ENCODE data around the gene NSL1. TPM values are rescaled to one million over a fixed set of nuclear protein-coding genes. Genes with fewer than 3 reads are reported as not detected.

The NSL1 gene
- total RNA-seq, 2 experiments from 2014 or later = 39.8 to 41.8 TPM

- H3K4me1 Mint-ChIP-seq (ENCODE audit: low read depth) = no peaks in the 10 kb centered on the region
- peaks cover 4% of the 10 kb centered on the region for H3K9me3 Mint-ChIP-seq
- ChIA-PET CTCF (interaction anchor here (0.6 kb wide), 1 partner anchor 155 kb away, joined by 4 read pairs; no protein-coding TSS in a partner anchor), POLR2A (interaction anchor here (0.6 kb wide), 1 partner anchor 477 kb away, joined by 5 read pairs; no protein-coding TSS in a partner anchor)
- intact Hi-C loops (cut with micrococcal nuclease) = no loop called here
- H3K4me3 Mint-ChIP-seq = no peak overlapping the region
- H3K36me3 Mint-ChIP-seq = peaks cover 2% of the 10 kb centered on the region
- no peaks in the 10 kb centered on the region for H3K27me3 Mint-ChIP-seq
- no peak overlapping the region for H3K27ac Mint-ChIP-seq
- DNase-seq = no peak
Measured at GRCh38 chr1:212819726-212820125, 28.1 kb upstream of the NSL1 start.

GRCh38 chr1:212816567-212817278, 25.1 kb upstream of the NSL1 start:
- POLR2A ChIA-PET = no interaction called here
- no peak for DNase-seq
- CTCF ChIA-PET = interaction anchor here (1.0 to 2.1 kb wide), 2 partner anchors 178 to 359 kb away, joined by 4 to 7 read pairs; no protein-coding TSS in a partner anchor
- Mint-ChIP-seq H3K27me3 (no peaks in the 10 kb centered on the region), H3K9me3 (no peaks in the 10 kb centered on the region), H3K4me1 (ENCODE audit: low read depth) (no peaks in the 10 kb centered on the region), H3K36me3 (no peaks in the 10 kb centered on the region), H3K4me3 (no peak overlapping the region), H3K27ac (no peak overlapping the region)
- intact Hi-C loops (cut with micrococcal nuclease) = no loop called here

DNA sequence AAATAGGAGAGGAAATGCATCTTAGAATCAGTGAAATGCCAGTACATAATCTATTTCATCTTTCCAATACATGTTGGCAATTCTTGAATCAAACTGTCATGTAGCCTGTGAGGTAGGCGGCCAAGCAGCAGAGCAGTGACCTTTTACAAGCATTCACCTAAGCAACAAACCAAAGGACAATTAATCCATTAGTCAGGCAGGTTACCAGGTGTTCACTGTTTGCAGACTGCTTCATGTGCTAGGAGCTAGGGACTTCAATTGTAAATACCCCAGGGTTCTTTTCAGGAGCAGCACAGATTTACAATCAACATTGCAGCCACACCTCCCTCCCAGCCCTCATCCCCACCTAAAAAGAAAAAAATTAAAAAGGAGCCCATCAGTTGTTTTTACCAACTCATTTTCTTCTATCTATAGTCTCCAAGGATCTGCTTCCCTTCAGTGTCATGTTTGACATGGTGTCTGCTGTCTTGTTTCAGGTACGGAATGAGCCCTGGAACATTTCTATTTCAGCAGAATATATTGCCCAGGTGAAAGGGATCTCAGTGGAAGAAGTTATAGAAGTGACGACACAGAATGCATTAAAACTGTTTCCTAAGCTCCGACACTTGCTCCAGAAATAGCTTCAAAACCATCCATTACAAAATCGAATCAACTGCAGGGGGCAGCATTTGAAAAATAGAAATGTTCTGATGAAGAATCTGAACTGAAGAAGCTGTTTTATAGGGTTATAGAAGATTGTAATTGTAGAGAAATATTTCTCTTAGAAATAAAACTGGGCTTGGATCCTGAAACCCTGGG, 23.2 kb upstream of the NSL1 start:
- Mint-ChIP-seq H3K27me3 (no peaks in the 10 kb centered on the region), H3K36me3 (no peaks in the 10 kb centered on the region), H3K4me3 (no peak overlapping the region), H3K9me3 (no peaks in the 10 kb centered on the region), H3K27ac (no peak overlapping the region), H3K4me1 (ENCODE audit: low read depth) (no peaks in the 10 kb centered on the region)
- POLR2A ChIA-PET = no interaction called here
- intact Hi-C loops (cut with micrococcal nuclease) = loop anchor here (1.0 kb wide), 1 partner anchor 181 kb away; no protein-coding TSS in a partner anchor
- DNase-seq = no peak
- CTCF ChIA-PET = interaction anchor here (0.8 to 2.8 kb wide), 6 partner anchors 12 to 188 kb away, joined by 3 to 37 read pairs (median 5); partner anchors contain the start of gene VASH2

DNA sequence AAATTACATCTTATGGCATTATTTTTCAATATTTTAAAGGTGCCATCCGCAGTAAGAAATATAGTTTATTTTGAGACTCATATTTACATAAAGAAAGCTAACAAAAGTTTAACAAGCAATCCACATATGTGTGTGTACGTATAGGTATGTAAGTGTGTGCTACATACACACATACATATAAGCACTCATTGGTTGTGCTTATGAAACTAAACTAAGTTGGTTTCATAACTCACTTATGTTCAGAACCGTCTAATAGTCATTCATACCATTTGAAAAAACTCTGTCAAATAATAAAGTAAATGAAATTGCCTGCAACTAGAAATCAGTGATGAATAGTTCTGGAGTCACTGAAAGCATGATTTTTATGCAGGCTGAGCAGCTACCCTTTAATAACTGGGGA, 14.2 kb upstream of the NSL1 start:
- intact Hi-C loops (cut with micrococcal nuclease) = no loop called here
- Mint-ChIP-seq H3K4me3 (no peak overlapping the region), H3K4me1 (ENCODE audit: low read depth) (no peaks in the 10 kb centered on the region), H3K9me3 (no peaks in the 10 kb centered on the region), H3K27me3 (no peaks in the 10 kb centered on the region), H3K36me3 (peaks cover 18% of the 10 kb centered on the region), H3K27ac (no peak overlapping the region)
- DNase-seq = no peak
- CTCF ChIA-PET = interaction anchor here (0.6 to 1.9 kb wide), 3 partner anchors 21 to 331 kb away, joined by 3 to 5 read pairs (median 4); no protein-coding TSS in a partner anchor
- POLR2A ChIA-PET = no interaction called here

DNA sequence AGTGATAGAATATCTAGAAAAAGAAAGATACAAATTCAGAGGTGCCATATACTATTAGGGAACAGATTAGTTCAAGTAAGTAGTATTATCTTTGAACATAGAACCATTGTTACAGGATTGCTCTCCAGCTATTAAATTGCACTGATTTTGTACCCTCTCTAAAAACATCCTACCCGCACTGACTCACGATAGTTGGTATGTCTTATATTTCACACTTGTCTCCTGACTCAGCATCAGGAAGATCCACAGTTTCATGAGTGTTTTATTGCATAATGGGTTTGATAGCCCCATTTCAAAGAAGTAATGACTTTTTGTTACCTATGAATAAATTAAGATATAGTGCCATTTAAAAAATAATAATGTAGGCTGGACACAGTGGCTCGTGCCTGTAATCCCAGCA, 6.1 kb upstream of the NSL1 start:
- CTCF ChIA-PET = no interaction called here
- H3K27me3 Mint-ChIP-seq = no peaks in the 10 kb centered on the region
- no peak for DNase-seq
- no peaks in the 10 kb centered on the region for H3K9me3 Mint-ChIP-seq
- peaks cover 14% of the 10 kb centered on the region for H3K4me1 Mint-ChIP-seq (ENCODE audit: low read depth)
- H3K36me3 Mint-ChIP-seq = peaks cover 25% of the 10 kb centered on the region
- no peak overlapping the region for H3K4me3 Mint-ChIP-seq
- POLR2A ChIA-PET = no interaction called here
- H3K27ac Mint-ChIP-seq = no peak overlapping the region
- intact Hi-C loops (cut with micrococcal nuclease) = loop anchor here (10.0 kb wide), 1 partner anchor 763 kb away; the partner anchor contains the start of genes DTL and INTS7

DNA sequence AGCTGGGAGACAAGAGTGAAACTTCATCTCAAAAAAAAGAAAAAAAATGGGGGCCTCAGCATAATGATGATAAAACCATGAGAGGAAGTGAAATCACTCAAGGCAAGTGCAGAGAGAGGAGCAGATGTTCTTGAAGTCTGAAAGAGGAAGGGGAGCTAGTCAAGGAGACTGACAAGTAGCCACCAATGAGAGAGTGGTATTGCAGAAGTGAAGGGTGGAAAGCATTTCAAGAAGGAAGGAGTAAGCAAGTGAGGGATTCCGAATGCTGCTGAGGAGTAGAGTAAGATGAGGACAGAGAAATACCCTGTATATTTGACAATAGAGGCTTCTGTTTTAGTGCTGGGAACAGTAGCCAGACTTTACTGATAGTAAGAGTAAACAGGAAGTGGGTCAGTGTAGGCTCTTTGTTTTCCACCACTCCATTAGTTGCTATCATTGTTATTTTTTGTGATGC, 3.0 kb upstream of the NSL1 start:
- intact Hi-C loops (cut with micrococcal nuclease) = loop anchor here (5.0 to 10.0 kb wide), 2 partner anchors 203 to 760 kb away; partner anchors contain the start of genes DTL and INTS7
- POLR2A ChIA-PET = no interaction called here
- DNase-seq = no peak
- Mint-ChIP-seq H3K27me3 (no peaks in the 10 kb centered on the region), H3K4me1 (ENCODE audit: low read depth) (peaks cover 28% of the 10 kb centered on the region), H3K27ac (peak overlapping the region; percentile 21), H3K4me3 (no peak overlapping the region), H3K36me3 (peaks cover 26% of the 10 kb centered on the region), H3K9me3 (no peaks in the 10 kb centered on the region)
- CTCF ChIA-PET = interaction anchor here (0.9 to 2.4 kb wide), 3 partner anchors 9 to 338 kb away, joined by 3 to 11 read pairs (median 3); no protein-coding TSS in a partner anchor

DNA sequence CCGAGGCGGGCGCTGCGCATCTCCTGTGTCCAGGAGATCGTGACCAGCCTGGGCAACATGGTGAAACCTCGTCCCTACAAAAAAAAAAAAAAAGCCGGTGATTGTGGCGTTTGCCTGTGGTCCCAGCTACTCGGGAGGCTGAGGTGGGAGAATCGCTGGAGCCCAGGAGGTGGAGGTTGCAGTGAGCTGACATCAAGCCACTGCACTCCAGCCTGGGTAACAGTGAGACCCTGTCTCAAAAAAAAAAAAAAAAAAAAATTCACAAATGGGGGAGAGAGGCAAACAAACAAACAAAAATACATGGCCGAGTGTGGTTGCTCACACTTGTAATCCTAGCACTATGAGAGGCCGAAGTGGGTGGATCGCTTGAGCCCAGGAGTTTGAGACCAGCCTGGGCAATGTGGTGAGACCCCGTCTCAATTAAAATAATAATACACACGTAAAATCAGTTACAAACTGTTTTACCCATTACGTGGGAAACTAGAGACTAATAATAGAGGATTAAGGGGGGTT, 875 bp upstream of the NSL1 start:
- intact Hi-C loops (cut with micrococcal nuclease) = loop anchor here (5.0 to 10.0 kb wide), 2 partner anchors 205 to 758 kb away; partner anchors contain the start of genes DTL and INTS7
- no peak for DNase-seq
- H3K4me3 Mint-ChIP-seq = peak overlapping the region; percentile 95
- H3K27ac Mint-ChIP-seq = peak overlapping the region; percentile 82
- CTCF ChIA-PET = interaction anchor here (1.3 to 3.0 kb wide), 5 partner anchors 10 to 315 kb away, joined by 4 to 15 read pairs (median 6); partner anchors contain the start of gene BATF3
- no peaks in the 10 kb centered on the region for H3K27me3 Mint-ChIP-seq
- H3K36me3 Mint-ChIP-seq = peaks cover 16% of the 10 kb centered on the region
- H3K4me1 Mint-ChIP-seq (ENCODE audit: low read depth) = peaks cover 32% of the 10 kb centered on the region
- POLR2A ChIA-PET = interaction anchor here (0.5 to 0.9 kb wide), 4 partner anchors 12 to 65 kb away, joined by 3 to 4 read pairs (median 3); no protein-coding TSS in a partner anchor
- H3K9me3 Mint-ChIP-seq = no peaks in the 10 kb centered on the region

DNA sequence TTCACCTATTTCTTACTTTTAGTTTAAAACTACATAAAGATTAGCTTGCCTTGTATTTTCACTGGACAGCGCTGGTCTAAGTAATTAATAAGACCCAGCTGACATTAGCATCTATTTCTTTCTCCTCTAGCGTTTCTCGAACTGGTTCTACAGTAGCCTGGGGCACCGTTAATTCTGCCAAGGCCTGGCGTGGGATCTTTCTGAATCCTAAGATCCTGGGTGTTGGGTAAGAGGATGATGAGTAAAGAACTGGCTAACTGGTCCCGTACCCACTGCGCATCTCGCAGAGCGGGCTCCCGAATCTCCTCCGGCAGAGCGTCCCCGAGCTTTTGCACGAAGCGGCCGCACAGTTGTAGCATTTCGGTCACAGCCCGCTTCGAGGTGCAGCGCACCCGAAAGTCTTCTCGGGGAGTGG, 309 bp downstream of the NSL1 start:
- peak overlapping the region; percentile 95 for H3K4me3 Mint-ChIP-seq
- ChIA-PET CTCF (interaction anchor here (0.8 to 3.0 kb wide), 13 partner anchors 9 to 336 kb away, joined by 3 to 15 read pairs (median 6); partner anchors contain the start of gene BATF3), POLR2A (interaction anchor here (0.6 to 1.4 kb wide), 7 partner anchors 11 to 325 kb away, joined by 3 to 9 read pairs (median 3); partner anchors contain the start of gene ATF3)
- peaks cover 32% of the 10 kb centered on the region for H3K4me1 Mint-ChIP-seq (ENCODE audit: low read depth)
- peak overlapping the region; percentile 82 for H3K27ac Mint-ChIP-seq
- no peaks in the 10 kb centered on the region for H3K9me3 Mint-ChIP-seq
- no peaks in the 10 kb centered on the region for H3K27me3 Mint-ChIP-seq
- H3K36me3 Mint-ChIP-seq = peaks cover 9% of the 10 kb centered on the region
- DNase-seq = no peak
- intact Hi-C loops (cut with micrococcal nuclease) = loop anchor here (1.0 to 10.0 kb wide), 5 partner anchors 67 to 756 kb away; partner anchors contain the start of genes ANGEL2, ATF3, DTL and FLVCR1

DNA sequence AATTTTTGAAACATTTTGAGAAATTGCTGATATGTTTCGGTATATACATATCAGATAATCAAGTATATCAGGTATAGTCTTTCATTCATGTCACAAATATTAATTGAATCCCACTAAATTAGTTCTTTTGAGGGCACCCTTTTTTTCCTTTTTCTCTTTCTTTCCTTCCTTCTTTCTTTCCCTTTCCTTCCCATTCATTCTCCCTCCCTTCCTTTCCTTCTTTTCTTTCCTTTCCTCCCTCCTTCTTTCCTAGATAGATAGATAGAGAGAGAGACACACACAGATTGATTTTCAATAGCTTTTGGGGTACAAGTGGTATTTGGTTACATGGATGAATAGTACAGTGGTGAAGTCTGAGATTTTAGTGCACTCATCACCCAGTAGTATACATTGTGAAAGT, 5.7 kb downstream of the NSL1 start:
- Mint-ChIP-seq H3K4me1 (ENCODE audit: low read depth) (peaks cover 45% of the 10 kb centered on the region), H3K27me3 (no peaks in the 10 kb centered on the region), H3K27ac (no peak overlapping the region), H3K9me3 (no peaks in the 10 kb centered on the region), H3K4me3 (no peak overlapping the region), H3K36me3 (peaks cover 33% of the 10 kb centered on the region)
- no peak for DNase-seq
- intact Hi-C loops (cut with micrococcal nuclease) = no loop called here
- ChIA-PET POLR2A (interaction anchor here (0.5 kb wide), 1 partner anchor 118 kb away, joined by 3 read pairs; no protein-coding TSS in a partner anchor), CTCF (interaction anchor here (0.7 to 7.8 kb wide), 5 partner anchors 9 to 330 kb away, joined by 3 to 156 read pairs (median 4); no protein-coding TSS in a partner anchor)

- intact Hi-C loops (cut with micrococcal nuclease) = loop anchor here (5.0 kb wide), 2 partner anchors 37 to 217 kb away; no protein-coding TSS in a partner anchor
- H3K4me1 Mint-ChIP-seq (ENCODE audit: low read depth) = peaks cover 39% of the 10 kb centered on the region
- peaks cover 32% of the 10 kb centered on the region for H3K36me3 Mint-ChIP-seq
Measured at GRCh38 chr1:212783976-212784375, 7.6 kb downstream of the NSL1 start.

More at GRCh38 chr1:212783976-212784375, 7.6 kb downstream of the NSL1 start:
- DNase-seq = no peak
- no peaks in the 10 kb centered on the region for H3K9me3 Mint-ChIP-seq
- POLR2A ChIA-PET = no interaction called here
- no peak overlapping the region for H3K4me3 Mint-ChIP-seq
- CTCF ChIA-PET = interaction anchor here (0.8 to 7.8 kb wide), 5 partner anchors 34 to 307 kb away, joined by 3 to 156 read pairs (median 4); no protein-coding TSS in a partner anchor
- H3K27ac Mint-ChIP-seq = peak overlapping the region; percentile 59
- no peaks in the 10 kb centered on the region for H3K27me3 Mint-ChIP-seq

Data from activated CD4-positive, alpha-beta memory T cell treated with anti-CD3 and anti-CD28 coated beads for 36 hours (primary cell).